ENCODE measurements around the gene NDUFB2. TPM values are rescaled to one million over a fixed set of nuclear protein-coding genes. Genes with fewer than 3 reads are reported as not detected.
"Not testable (repeated sequence)": the region's sequence is repeated elsewhere in the genome, so short reads cannot be mapped to it uniquely, and the experiment has no call there.

The NDUFB2 gene
- total RNA-seq, 1 experiment from 2014 or later, result 296 TPM

GRCh38 chr7:140691376-140692045, 5.0 kb upstream of the NDUFB2 start:
- H2AFZ ChIP-seq (ENCODE audit: low read length), result no peak overlapping the region
- H3K4me1 ChIP-seq (ENCODE audit: insufficient read depth, low read length), result peaks cover 6% of the 10 kb centered on the region; the same call in 1 of the 2 replicates
- H3K4me2 ChIP-seq (ENCODE audit: low read length), result no peak overlapping the region
- no peaks in the 10 kb centered on the region for H3F3A ChIP-seq (ENCODE audit: low read length, unreplicated experiment)
- no peak for ATAC-seq
- no peaks in the 10 kb centered on the region for H3K36me3 ChIP-seq (ENCODE audit: low read depth, low read length)
- H3K9me2 ChIP-seq (replicated peaks; ENCODE audit: low read length), result no peaks in the 10 kb centered on the region
- DNase-seq, result no peak
- BruUV-seq (replicated peaks), result no TSS peak
- H3K27ac ChIP-seq (ENCODE audit: low read length), result no peak overlapping the region
- no peaks in the 10 kb centered on the region for H4K20me1 ChIP-seq (ENCODE audit: low read length)
- POLR2A ChIA-PET (ENCODE audit: unreplicated experiment), result no interaction called here
- intact Hi-C loops (cut with micrococcal nuclease), result no loop called here
- H3K79me2 ChIP-seq (ENCODE audit: low read length), result no peaks in the 10 kb centered on the region
- no peaks in the 10 kb centered on the region for H3K9me3 ChIP-seq (ENCODE audit: low read length)
- CTCF ChIA-PET, result no interaction called here
- H3K9ac ChIP-seq (ENCODE audit: low read length), result no peak overlapping the region
- no peak overlapping the region for H3K4me3 ChIP-seq (ENCODE audit: low read length)
- H3K27me3 ChIP-seq (ENCODE audit: low read length), result no peaks in the 10 kb centered on the region
- TF ChIP-seq CTCF (conservative IDR thresholded peaks at IDR 0.05; ENCODE audit: low read depth, low read length) (no peak), EZH2phosphoT487 (IDR thresholded peaks at IDR 0.05; ENCODE audit: borderline replicate concordance, low read length) (no peak), EZH2 (IDR thresholded peaks at IDR 0.05; ENCODE audit: low read length, unreplicated experiment) (no peak)

DNA sequence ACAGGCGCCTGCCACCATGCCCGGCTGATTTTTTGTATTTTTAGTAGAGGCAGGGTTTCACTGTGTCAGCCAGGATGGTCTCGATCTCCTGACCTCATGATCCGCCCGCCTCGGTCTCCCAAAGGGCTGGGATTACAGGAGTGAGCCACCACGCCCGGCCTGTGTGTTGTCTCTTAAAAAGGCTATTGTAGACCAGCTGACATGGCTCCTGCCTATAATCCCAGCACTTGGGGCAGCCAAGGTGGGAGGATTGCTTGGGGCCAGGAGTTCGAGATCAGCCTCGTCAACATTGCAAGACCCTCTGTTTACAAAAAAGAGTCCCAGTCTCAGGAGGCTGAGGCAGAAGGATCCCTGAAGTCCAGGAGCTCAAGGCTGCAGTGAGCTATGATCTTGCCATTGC, 2.7 kb upstream of the NDUFB2 start:
- H3K27me3 ChIP-seq (ENCODE audit: low read length); intact Hi-C loops (cut with micrococcal nuclease); POLR2A ChIA-PET (ENCODE audit: unreplicated experiment); H3F3A ChIP-seq (ENCODE audit: low read length, unreplicated experiment); H3K9me2 ChIP-seq (replicated peaks; ENCODE audit: low read length); H3K36me3 ChIP-seq (ENCODE audit: low read depth, low read length); H3K9me3 ChIP-seq (ENCODE audit: low read length); BruUV-seq (replicated peaks); CTCF ChIA-PET; H3K27ac ChIP-seq (ENCODE audit: low read length); ATAC-seq; H4K20me1 ChIP-seq (ENCODE audit: low read length); H3K4me2 ChIP-seq (ENCODE audit: low read length); H3K9ac ChIP-seq (ENCODE audit: low read length); DNase-seq; H2AFZ ChIP-seq (ENCODE audit: low read length); H3K4me3 ChIP-seq (ENCODE audit: low read length): not testable (repeated sequence)
- peaks cover 19% of the 10 kb centered on the region for H3K79me2 ChIP-seq (ENCODE audit: low read length)
- H3K4me1 ChIP-seq (ENCODE audit: insufficient read depth, low read length), result peaks cover 17% of the 10 kb centered on the region; the same call in 1 of the 2 replicates

- H3K27ac ChIP-seq (ENCODE audit: low read length), result no peak overlapping the region
- H3K4me1 ChIP-seq (ENCODE audit: insufficient read depth, low read length), result peaks cover 17% of the 10 kb centered on the region; the same call in 1 of the 2 replicates
- no peak overlapping the region for H3K4me2 ChIP-seq (ENCODE audit: low read length)
- intact Hi-C loops (cut with micrococcal nuclease), result no loop called here
- H3K9me2 ChIP-seq (replicated peaks; ENCODE audit: low read length), result no peaks in the 10 kb centered on the region
- H3F3A ChIP-seq (ENCODE audit: low read length, unreplicated experiment), result no peaks in the 10 kb centered on the region
- H3K79me2 ChIP-seq (ENCODE audit: low read length), result peaks cover 27% of the 10 kb centered on the region
- ChIA-PET CTCF (no interaction called here), POLR2A (ENCODE audit: unreplicated experiment) (no interaction called here)
- H2AFZ ChIP-seq (ENCODE audit: low read length), result no peak overlapping the region
- no peak for DNase-seq
- H3K36me3 ChIP-seq (ENCODE audit: low read depth, low read length), result no peaks in the 10 kb centered on the region
- no peak overlapping the region for H3K9ac ChIP-seq (ENCODE audit: low read length)
- BruUV-seq (replicated peaks), result no TSS peak
- TF ChIP-seq EZH2 (IDR thresholded peaks at IDR 0.05; ENCODE audit: low read length, unreplicated experiment) (no peak), EZH2phosphoT487 (IDR thresholded peaks at IDR 0.05; ENCODE audit: borderline replicate concordance, low read length) (no peak), CTCF (conservative IDR thresholded peaks at IDR 0.05; ENCODE audit: low read depth, low read length) (no peak)
- no peaks in the 10 kb centered on the region for H3K9me3 ChIP-seq (ENCODE audit: low read length)
- H3K4me3 ChIP-seq (ENCODE audit: low read length), result no peak overlapping the region
- no peaks in the 10 kb centered on the region for H3K27me3 ChIP-seq (ENCODE audit: low read length)
- H4K20me1 ChIP-seq (ENCODE audit: low read length), result peaks cover 8% of the 10 kb centered on the region; the same call in 1 of the 2 replicates
- ATAC-seq, result no peak
These were observed 1.9 kb upstream of the NDUFB2 start for GRCh38 chr7:140694592-140694991.
